Upper lobe of right lung (tissue), 1 donor: ENCODE measurements around the gene TSKS. TPM values are rescaled to one million over a fixed set of nuclear protein-coding genes. Genes with fewer than 3 reads are reported as not detected.

Experiments
- ATAC-seq: fragments of 200-7000 bp; cut with Tn5 transposase; one replicate; pipeline ENCODE4 v1.9.1; 2020; ENCODE audit warnings: mild to moderate bottlenecking, moderate library complexity
- DNase-seq: peaks from one replicate; pipeline ENCODE4 v3.0.0-alpha.2; 2020
- H3K27ac ChIP-seq: fragments of 200-600 bp; one replicate; pipeline ENCODE4 v1.8.0; 2022
- H3K27me3 ChIP-seq: fragments of 200-600 bp; one replicate; pipeline ENCODE4 v1.8.0; 2022; ENCODE audit warnings: mild to moderate bottlenecking
- H3K36me3 ChIP-seq: fragments of 200-600 bp; one replicate; pipeline ENCODE4 v1.8.0; 2022
- H3K4me1 ChIP-seq: fragments of 200-600 bp; one replicate; pipeline ENCODE4 v1.8.0; 2022
- H3K4me3 ChIP-seq: fragments of 200-600 bp; one replicate; pipeline ENCODE4 v1.8.0; 2022; ENCODE audit warnings: mild to moderate bottlenecking
- H3K9me3 ChIP-seq: fragments of 200-600 bp; one replicate; pipeline ENCODE4 v1.8.0; 2022
- intact Hi-C: fragments of 100-400 bp; cut with DNase I; formaldehyde crosslinking; loops from one replicate; pipeline ENCODE4 v1.11.0; 2022
- total RNA-seq: library from RNA; stranded (reverse); fragmentation: NEBNext Ultra II Directional; extraction: Animal tissue kit (Norgen Biotek cat#: 25700); gene quantifications from one replicate; pipeline ENCODE4 v1.2.1, GENCODE V29; 2021
- TF ChIP-seq, protein P1 (sequence below): fragments of 200-600 bp; IDR thresholded peaks from one replicate; pipeline ENCODE4 v1.8.0; 2022; ENCODE audit warnings: antibody characterized with exemption
- donor health status: DM: no; HTN: yes; CAD: no; lungs with severe emphysema.

The TSKS gene
- total RNA-seq, 1 donor from 2014 or later: 0.43 TPM

DNA sequence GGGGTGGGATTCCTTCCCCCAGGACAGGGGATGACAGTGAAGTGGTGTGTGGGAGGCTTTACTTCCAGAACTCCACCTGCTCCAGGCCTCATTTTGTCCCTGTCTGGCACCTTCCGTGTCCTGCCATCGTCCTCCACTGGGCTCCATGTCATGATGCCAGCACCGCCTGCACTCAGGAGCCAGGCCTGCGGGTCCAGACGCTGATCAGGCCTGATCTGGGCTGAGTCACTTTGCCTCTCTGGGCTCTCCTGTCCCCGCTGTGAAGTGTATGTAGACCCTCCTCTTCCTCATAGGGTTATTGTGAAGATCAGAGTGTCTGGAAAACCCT is 40.4 kb upstream of the TSKS start:
- intact Hi-C loops: no loop called here
- TF ChIP-seq, protein P1, sequence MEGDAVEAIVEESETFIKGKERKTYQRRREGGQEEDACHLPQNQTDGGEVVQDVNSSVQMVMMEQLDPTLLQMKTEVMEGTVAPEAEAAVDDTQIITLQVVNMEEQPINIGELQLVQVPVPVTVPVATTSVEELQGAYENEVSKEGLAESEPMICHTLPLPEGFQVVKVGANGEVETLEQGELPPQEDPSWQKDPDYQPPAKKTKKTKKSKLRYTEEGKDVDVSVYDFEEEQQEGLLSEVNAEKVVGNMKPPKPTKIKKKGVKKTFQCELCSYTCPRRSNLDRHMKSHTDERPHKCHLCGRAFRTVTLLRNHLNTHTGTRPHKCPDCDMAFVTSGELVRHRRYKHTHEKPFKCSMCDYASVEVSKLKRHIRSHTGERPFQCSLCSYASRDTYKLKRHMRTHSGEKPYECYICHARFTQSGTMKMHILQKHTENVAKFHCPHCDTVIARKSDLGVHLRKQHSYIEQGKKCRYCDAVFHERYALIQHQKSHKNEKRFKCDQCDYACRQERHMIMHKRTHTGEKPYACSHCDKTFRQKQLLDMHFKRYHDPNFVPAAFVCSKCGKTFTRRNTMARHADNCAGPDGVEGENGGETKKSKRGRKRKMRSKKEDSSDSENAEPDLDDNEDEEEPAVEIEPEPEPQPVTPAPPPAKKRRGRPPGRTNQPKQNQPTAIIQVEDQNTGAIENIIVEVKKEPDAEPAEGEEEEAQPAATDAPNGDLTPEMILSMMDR: no peak
- Histone ChIP-seq H3K9me3 (no peaks in the 10 kb centered on the region), H3K4me3 (no peak overlapping the region), H3K27ac (no peak overlapping the region), H3K27me3 (no peaks in the 10 kb centered on the region), H3K36me3 (peaks cover 49% of the 10 kb centered on the region), H3K4me1 (no peaks in the 10 kb centered on the region)
- DNase-seq (no peak), ATAC-seq (no peak)

DNA sequence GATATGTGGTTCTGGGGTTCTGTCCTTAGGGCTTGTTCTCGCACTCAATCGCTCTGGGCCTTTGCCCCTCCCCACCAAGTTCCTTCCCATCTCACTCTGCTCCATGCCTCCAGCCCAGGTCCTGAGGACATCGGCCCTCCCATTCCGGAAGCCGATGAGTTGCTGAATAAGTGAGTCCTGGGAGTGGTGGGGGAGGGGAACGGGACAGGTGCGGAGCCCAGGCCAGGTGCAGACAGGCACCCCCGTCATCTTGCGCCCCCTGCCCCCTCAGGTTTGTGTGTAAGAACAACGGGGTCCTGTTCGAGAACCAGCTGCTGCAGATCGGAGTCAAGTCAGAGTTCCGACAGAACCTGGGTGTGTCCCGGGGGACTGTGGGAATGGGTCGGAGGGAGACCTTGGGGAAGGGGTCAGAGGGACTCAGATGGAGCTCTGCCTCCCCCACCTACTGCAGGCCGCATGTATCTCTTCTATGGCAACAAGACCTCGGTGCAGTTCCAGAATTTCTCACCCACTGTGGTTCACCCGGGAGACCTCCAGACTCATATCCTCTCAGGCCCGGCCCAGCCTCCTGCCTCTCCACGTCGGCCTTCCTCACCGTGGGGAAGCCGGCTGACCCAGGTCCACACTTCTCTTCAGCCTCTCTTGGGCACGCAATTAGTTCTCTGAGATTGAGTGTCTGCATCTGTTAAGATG is 39.9 kb upstream of the TSKS start:
- Histone ChIP-seq H3K36me3 (peaks cover 52% of the 10 kb centered on the region), H3K27me3 (no peaks in the 10 kb centered on the region), H3K9me3 (no peaks in the 10 kb centered on the region), H3K4me3 (no peak overlapping the region), H3K27ac (no peak overlapping the region), H3K4me1 (no peaks in the 10 kb centered on the region)
- TF ChIP-seq, protein P1: no peak
- DNase-seq: no peak
- intact Hi-C loops: no loop called here
- ATAC-seq: no peak

DNA sequence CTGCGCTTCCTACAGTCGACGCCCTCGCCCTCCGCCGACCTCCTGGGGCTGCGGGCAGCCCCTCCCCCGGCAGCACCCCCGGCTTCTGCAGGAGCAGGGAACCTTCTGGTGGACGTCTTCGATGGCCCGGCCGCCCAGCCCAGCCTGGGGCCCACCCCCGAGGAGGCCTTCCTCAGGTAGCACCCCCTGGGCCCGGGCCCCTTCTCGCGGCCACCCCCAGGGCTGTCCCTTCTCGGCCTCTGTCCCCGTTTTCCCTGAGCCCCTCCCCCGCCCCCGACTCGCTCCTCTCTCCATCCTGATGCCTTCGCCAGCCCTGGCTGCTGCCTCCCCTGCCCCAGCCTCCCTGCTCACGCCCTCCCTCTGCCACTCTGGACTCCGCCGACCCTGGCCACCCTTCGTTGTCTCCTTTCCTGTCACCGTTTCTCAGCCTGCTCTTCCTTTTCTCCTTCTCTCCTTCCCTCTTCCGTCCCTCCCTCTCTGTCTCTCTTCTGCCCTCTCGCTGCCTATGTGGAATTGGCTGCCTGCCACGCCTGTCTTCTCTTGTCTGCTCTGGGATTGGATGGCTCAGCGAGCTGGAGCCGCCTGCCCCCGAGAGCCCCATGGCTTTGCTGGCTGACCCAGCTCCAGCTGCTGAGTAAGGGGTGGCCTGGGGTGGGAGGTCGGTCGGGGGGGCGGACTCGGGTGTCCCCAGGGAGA is 39.0 kb upstream of the TSKS start:
- Histone ChIP-seq H3K27me3 (no peaks in the 10 kb centered on the region), H3K9me3 (no peaks in the 10 kb centered on the region), H3K4me3 (peak overlapping the region; percentile 10), H3K27ac (no peak overlapping the region), H3K4me1 (no peaks in the 10 kb centered on the region), H3K36me3 (peaks cover 60% of the 10 kb centered on the region)
- TF ChIP-seq, protein P1: no peak
- intact Hi-C loops: no loop called here
- ATAC-seq (no peak), DNase-seq (no peak)

DNA sequence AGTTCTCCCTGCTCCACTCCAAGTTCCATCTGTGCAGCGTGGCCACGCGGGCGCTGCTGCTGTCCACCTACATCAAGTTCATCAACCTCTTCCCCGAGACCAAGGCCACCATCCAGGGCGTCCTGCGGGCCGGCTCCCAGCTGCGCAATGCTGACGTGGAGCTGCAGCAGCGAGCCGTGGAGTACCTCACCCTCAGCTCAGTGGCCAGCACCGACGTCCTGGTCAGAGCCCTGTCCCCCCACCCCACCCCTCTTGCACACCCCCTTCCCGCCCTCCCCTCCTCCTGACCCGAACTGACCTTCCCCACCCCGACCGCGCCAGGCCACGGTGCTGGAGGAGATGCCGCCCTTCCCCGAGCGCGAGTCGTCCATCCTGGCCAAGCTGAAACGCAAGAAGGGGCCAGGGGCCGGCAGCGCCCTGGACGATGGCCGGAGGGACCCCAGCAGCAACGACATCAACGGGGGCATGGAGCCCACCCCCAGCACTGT is 38.3 kb upstream of the TSKS start:
- TF ChIP-seq, protein P1: no peak
- H3K4me3 ChIP-seq: peak overlapping the region; percentile 10
- no peaks in the 10 kb centered on the region for H3K4me1 ChIP-seq
- no peak for ATAC-seq
- H3K36me3 ChIP-seq: peaks cover 67% of the 10 kb centered on the region
- no peaks in the 10 kb centered on the region for H3K27me3 ChIP-seq
- intact Hi-C loops: no loop called here
- no peaks in the 10 kb centered on the region for H3K9me3 ChIP-seq
- no peak overlapping the region for H3K27ac ChIP-seq
- DNase-seq: no peak

DNA sequence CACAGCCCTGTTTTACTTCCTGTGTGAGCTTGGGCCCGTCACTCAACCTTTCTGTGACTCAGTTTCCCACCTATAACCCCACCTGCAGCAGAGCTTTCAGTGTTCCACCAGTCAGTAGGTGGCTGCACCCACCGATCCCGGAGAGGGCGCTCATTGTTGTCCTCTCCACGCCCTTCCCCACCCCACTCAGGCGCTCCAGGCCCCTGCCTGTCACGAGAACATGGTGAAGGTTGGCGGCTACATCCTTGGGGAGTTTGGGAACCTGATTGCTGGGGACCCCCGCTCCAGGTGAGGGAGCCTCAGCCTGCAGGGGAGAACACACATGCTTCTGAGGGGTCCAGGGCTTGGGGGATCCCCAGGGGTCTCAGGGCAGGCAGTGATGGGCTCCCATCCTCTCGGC is 37.7 kb upstream of the TSKS start:
- TF ChIP-seq, protein P1: no peak
- ATAC-seq: no peak
- peaks cover 73% of the 10 kb centered on the region for H3K36me3 ChIP-seq
- H3K9me3 ChIP-seq: no peaks in the 10 kb centered on the region
- H3K27ac ChIP-seq: no peak overlapping the region
- no peak for DNase-seq
- intact Hi-C loops: no loop called here
- no peaks in the 10 kb centered on the region for H3K27me3 ChIP-seq
- no peaks in the 10 kb centered on the region for H3K4me1 ChIP-seq
- H3K4me3 ChIP-seq: no peak overlapping the region
